Ureter (tissue), 1 donor: ENCODE results near the gene IL1R1. TPM values are rescaled to one million over a fixed set of nuclear protein-coding genes. Genes with fewer than 3 reads are reported as not detected.

Experiments used
- DNase-seq: peaks from one replicate; pipeline ENCODE4 v3.0.0-alpha.2; 2020; ENCODE audit warnings: low spot score
- total RNA-seq: library from RNA; stranded (reverse); gene quantifications from one replicate; pipeline ENCODE4 v1.2.4, GENCODE V29; 2023
- donor health status: DM: yes; HTN: yes; CAD: no.

Gene IL1R1
- total RNA-seq, 1 donor from 2014 or later, result 93.3 TPM

- DNase-seq, result no peak
Observed at GRCh38 chr2:102139851-102140250, 2.7 kb upstream of the IL1R1 start.

- no peak for DNase-seq
Observed at GRCh38 chr2:102140377-102140776, 2.2 kb upstream of the IL1R1 start.

DNA sequence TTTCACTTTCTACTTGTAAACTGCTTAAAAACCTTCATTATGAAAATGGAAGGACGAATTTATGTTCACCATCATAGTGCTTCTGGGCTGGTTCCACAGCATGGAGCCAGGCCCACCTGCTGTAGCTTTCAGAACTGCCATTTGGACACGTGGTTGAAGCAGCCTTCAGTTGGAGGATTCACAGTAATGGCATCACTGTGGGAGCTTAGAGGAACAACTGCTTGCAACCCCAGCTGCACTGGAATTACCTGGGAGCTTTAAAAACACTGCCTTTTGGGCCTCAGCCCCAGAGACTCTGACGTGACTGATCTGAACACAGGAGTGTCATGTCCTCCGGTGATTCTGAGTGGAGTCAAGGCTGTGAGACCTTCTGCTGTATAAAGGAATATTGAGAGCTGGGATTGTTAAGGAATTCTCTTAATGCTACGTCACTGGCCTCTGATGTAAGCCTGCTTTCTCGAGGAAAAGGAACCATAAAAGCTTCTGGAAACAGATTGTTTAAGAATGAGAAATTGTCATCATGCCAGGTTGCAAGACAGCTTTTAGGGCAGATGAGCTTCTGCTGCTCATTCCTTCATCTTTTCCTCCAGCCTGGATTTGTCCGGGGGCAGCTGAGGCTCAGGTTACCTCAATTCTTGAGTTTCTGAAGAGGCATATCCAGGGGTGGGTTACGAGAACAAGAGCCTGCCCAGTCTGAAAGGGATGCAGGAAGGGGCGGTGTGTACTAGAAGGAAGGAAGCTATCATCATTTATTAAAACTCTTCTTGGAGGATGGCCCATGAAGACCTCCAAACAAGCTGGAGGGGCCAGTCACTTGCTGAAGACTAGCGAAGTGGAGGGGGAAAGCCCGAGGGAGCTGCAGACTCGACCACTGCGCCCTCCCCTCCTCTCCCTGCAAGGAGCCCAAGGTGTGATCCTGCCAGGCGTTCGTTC is 1.3 kb upstream of the IL1R1 start:
- DNase-seq, result no peak

DNA sequence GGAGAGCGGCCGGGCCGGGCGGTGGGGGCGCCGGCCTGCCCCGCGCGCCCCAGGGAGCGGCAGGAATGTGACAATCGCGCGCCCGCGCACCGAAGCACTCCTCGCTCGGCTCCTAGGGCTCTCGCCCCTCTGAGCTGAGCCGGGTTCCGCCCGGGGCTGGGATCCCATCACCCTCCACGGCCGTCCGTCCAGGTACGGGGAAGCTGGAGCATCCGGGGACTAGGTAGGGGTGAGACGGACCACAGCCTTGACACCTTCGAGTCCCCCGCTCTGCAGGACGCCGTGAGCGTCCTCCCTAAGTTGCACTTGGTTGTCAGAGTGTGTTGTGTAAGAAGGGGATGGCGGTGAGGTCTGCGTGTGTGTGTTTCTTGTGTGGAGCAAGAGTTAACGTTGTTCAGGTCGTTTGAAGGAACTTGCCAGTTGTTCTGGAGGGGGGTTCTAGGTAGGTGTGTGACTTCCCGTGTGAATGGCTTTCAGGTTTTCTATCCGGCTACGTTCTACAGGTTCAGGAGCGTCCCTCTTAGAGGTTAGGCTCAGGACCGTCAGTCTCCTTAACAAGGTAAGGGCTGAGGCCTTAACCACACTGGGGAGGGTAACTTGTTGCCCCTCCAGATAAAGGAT is 393 bp downstream of the IL1R1 start:
- peak; percentile 60 for DNase-seq

GRCh38 chr2:102143450-102143985 is 972 bp downstream of the IL1R1 start:
- DNase-seq, result no peak

- DNase-seq, result no peak
Observed at GRCh38 chr2:102144128-102144527, 1.6 kb downstream of the IL1R1 start.

DNA sequence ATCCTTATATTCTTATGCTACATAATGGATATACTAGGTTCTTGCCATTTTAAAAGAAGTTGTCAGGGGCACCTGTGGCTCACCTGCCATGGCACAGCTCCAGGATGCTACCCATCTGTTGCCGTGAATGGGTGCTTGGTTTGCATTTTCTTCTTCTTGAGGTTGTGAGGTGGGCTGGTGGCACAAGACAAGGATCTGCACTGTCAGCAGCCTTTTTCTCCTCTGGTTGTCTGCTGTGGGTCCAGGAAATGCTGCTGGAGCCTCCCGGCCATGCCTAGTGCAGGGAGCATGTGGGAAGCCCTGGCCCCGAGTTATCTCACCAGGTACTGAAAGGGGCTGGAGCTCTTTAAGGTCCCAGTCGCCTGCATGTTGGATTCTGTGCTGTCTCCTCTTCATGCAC is 2.6 kb downstream of the IL1R1 start:
- DNase-seq, result no peak

GRCh38 chr2:102145934-102146333 is 3.4 kb downstream of the IL1R1 start:
- no peak for DNase-seq

- no peak for DNase-seq
Observed at GRCh38 chr2:102147935-102148334, 5.4 kb downstream of the IL1R1 start.

GRCh38 chr2:102149243-102149642 is 6.7 kb downstream of the IL1R1 start:
- DNase-seq, result no peak

GRCh38 chr2:102149644-102150455 is 7.3 kb downstream of the IL1R1 start:
- DNase-seq, result no peak

- no peak for DNase-seq
Observed at GRCh38 chr2:102154364-102154763, 11.8 kb downstream of the IL1R1 start.

DNA sequence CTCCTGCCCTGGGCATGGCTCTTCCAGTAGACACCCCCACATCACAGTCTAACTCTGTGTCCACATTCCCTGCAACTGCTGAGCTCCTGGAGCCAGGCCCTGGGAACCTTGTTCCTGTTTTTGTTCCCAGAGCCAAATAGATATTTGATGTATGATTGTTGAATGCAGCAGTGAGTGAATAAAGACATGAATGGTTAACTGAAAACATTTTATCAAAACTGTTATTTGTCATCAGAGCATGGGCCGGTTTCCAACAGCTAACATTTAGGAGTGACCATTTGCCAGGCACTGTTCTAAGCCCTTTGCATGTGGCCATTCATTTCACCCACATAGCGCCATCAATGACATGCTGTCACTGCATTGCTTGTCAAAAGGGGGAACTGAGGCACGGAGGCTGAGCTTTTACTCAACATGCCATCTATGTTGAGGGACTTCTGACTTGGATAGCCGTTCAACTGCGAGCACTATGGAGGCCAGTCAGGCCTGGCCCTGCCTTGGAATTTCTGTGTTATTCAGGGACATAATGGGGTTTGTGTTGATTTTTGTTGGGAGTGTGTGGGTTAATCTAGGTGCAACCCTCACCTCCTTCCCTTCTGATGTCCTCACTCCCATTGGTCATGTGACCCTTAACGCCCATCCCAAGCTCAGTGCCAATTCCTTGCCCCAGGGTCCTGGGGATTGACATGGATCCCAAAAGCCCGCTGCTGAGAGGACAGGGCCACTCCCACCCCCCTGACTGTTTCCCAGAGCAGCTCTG is 12.6 kb downstream of the IL1R1 start:
- no peak for DNase-seq

GRCh38 chr2:102155703-102156515 is 13.4 kb downstream of the IL1R1 start:
- peak; percentile 70 for DNase-seq

- DNase-seq, result no peak
Observed at GRCh38 chr2:102158011-102158755, 15.6 kb downstream of the IL1R1 start.

GRCh38 chr2:102159295-102159694 is 16.7 kb downstream of the IL1R1 start:
- DNase-seq, result no peak

DNA sequence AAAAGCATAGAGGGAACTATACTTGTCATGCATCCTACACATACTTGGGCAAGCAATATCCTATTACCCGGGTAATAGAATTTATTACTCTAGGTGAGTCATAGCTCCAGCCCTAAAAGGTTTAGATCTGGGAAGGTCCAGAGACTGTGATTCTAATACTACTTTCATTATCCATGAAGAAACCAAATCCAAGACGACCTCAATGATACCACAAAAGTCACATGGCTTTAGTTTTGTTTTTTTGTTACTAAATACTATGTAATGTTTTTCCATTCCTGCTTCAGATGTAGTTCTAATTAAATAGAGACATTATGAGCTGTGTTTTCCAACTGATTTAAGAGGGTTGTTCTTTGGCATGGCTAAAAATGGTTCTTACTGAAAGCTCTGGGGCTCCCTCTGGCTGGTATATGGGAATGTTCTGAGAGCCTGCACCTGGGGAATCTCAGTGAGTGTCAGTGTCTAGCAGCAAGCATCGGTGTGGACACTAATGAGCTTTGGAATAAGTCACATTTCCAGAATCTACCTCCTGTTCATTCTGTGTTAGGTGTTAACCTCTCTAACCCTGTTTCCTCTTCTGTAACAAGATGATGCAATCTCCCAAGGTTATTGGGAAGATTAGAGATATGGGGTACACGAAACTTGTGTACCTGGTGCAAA is 23.8 kb downstream of the IL1R1 start:
- DNase-seq, result no peak

GRCh38 chr2:102168026-102168771 is 25.7 kb downstream of the IL1R1 start:
- no peak for DNase-seq
